HG03097 (cell line): Measurements from ENCODE around the gene DGKH.
"Not testable (repeated sequence)": the region's sequence is repeated elsewhere in the genome, so short reads cannot be mapped to it uniquely, and the experiment has no call there.

ENCODE experiments used
- ATAC-seq: cut with Tn5 transposase; IDR thresholded peaks from one replicate; pipeline ENCODE4 v1.9.1; 2021; ENCODE audit not compliant: unreplicated experiment, low FRiP score

Gene DGKH

DNA sequence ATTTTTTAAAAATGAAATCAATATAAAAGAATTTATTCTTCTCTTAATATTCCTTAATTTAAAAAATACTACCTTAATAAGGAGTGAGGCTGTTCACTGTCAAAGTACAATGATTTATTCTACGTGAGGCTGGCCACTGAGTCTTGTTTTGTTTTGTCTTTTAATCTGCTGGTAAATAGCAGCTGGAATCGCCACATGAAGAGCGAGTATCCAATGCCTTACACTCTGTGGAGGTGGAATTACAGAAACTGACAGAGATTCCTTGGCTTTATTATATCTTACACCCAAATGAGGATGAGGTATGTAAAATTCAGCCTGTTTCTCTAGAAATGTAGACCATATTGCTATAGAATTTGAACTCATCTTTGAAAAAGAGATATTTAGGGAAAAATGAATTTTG is 170.6 kb downstream of the DGKH start:
- no peak for ATAC-seq

DNA sequence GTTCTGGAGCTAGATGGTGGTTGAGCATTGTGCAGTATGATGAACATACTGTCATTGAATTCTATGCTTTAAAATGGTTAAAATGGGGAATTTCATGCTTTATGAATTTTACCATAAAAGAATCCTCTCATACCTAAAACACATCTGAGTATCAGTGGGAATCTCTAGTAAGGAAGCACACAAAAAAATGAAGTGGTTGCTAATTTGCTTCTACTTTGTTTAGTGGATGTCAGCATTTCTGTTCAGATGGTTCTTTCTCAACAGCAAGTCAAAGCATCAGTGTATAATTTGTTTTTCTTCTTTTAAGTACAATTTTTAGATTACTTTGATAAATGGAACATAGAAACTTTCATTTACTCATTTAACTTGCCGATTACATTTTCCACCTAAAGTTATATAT is 171.4 kb downstream of the DGKH start:
- ATAC-seq: no peak

DNA sequence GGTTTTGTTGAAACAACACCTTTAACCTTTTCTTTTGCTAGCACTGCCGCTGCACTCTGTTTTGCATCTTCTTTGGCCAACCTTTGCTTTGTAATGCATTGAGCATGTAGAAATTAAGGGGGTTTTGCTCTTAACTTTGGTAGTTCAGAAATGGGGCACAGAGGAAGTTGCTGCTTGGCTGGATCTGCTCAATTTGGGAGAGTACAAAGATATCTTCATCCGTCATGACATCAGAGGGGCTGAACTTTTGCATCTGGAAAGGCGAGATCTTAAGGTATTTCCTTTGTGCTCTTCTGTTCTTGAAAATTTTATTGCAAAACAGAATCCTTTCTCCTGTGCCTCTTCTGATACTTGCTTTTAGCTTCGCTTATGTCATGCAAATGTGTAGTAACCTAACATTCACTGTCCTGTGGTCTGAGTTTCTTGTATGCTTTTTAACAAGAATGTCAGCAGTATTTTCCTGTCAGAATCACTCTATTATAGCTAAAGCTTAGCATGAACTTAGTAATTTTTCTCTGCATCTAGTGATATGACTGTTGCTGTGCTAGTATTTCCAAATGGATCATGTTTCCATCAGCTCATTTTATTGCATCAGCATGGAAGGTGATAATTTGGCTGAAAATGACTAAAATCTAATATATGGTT is 172.8 kb downstream of the DGKH start:
- ATAC-seq: no peak

DNA sequence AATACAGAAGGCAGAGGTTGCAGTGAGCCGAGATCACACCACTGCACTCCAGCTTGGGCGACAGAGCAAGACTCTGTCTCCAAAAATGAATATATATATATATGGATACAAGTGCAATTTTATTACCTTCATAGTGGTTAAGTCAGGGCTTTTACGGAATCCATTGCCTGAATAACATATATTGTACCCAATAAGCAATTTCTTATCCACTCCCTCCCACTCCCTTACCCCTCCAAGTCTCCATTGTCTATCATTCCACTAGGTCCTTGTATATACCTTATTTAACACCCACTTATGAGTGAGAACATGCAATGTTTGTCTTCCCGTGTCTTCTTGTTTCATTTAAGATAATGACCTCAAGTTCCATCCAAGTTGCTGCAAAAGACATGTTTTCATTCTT is 175.2 kb downstream of the DGKH start:
- no peak for ATAC-seq

DNA sequence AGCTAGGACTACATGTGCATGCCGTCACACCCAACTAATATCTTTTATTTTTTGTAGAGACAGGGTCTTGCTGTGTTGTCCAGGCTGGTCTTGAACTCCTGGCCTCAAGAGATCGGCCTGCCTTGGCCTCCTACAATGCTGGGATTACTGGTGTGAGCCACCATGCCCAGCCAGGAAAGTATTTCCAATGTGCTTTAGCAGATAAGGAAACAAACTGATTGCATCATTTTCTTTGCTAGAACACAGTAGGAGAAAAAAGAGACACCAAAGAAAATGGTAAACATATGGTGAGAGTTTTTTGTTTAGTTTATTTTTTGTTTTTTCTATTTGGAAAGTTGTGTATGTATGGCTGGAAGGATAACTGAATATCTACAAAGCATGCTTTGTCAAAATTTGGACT is 176.6 kb downstream of the DGKH start:
- no peak for ATAC-seq

DNA sequence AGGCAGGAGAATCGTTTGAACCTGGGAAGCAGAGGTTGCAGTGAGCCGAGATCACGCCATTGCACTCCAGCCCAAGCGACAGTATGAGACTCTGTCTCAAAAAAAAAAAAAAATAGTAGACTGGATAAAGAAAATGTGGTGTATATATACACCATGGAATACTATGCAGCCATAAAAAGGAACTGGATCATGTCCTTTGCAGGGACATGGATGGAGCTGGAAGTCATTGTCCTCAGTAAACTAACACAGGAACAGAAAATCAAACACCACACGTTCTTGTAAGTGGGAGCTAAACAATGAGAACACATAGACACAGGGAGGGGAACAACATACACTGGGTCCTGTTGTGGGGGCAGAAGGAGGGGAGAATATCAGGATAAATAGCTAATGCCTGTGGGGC is 178.3 kb downstream of the DGKH start:
- not testable (repeated sequence) for ATAC-seq

DNA sequence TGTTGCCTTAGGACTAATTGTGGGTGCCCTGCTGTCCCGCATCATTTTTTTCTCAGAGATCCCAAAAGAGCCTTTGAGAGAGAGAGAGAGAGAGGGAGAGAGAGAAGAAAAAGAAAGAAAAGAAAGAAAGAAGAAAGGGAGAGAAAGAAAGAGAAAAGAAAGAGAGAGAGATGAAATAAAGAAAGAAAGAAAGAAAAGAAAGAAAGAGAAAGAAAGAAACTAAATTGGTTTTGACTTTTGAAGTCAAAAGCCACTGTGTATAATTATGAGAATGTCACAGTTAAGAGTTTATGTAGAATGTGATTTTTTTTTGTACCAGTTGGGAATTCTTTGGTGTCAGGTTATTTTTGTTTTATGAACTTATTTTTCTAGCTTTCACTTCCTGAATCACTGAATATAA is 180.1 kb downstream of the DGKH start:
- ATAC-seq: no peak

DNA sequence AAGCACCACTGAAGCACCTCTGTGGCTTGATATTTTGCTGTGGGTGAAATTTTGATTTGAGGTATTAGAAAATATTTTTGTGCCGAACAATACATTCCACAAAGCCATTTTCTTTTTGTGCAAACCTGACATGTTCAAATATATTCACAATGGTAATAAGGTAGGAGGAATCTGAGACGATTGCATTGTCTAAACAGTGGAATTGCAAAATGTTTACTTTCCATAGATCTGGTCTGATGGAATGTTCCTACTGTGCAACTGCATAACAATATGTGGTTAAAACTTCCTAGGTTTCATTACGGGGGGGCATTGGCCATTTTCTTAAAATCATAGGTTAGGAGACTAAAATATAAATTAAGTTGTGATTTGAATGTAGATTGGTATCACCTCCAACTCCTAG is 180.8 kb downstream of the DGKH start:
- ATAC-seq: no peak

DNA sequence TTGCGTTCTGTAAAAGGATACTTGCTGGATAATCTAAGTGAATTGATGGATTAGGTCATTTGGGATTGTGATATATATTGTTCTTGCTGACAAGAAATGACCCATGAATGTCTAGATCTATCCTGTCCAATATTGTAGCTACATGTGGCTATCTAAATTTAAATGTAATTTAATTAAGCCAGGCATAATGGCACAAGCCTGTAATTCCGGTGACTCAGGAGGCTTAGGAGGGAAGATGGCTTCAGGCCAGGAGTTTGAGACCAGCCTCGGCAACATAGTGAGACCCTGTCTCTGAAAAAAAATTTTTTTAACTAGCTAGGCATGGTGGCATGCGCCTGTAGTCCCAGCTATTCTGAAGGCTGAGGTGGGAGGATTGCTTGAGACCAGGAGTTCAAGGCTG is 184.2 kb downstream of the DGKH start:
- ATAC-seq: no peak

DNA sequence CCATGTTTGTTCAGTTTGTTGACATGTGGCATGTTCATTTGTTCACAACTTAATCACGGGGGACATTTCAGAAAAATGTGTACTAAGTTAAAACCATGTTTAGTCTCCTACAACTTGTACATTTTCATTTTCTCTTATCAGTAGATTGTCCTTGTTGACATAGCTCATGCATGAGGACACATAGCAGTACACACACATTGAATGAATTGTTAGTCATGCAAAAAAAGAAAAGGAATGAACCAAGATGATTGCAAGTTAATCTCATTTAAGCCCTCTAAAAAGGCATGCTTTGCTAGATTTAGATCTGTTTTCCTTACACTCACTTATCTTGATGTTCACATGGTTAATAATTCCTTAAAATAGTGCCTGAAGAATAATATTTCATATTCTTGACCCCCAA is 185.3 kb downstream of the DGKH start:
- ATAC-seq: no peak

DNA sequence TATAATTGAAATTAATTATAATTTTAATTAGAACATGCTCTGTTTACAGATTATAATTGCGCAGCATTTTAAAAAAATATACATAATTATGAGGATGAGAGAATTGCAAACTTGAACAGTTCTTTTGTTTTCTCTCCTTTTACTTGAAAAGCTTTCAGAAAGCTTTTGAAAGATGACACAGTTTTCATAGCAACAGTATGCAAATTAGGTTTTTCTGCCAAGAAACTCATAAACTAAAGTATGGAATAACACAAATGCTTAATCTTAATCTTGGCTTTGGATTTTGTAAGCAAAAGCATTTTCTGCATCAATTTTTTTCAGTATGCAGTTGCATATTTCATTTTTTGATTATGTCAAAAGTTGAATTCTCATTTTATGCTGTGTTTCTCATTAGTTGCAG is 190.7 kb downstream of the DGKH start:
- ATAC-seq: no peak

DNA sequence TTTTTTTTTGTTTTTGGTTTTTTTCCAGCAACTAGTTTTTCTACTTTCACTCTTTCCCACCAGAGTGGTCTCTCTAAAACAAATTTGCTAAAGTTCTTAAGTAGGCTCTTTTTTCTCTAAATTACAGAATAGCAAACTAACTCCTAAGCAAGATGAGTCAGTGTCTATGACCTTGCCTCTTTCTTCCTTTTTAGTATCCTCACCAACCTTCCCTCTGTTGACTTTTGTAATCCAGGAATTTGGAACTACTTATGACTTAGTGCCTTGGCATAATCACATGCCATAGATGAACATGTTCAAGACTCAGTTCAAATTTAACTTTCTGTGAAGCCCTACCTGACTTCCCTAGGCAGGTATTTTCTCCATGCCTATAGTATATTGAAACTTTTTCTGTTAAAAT is 191.2 kb downstream of the DGKH start:
- no peak for ATAC-seq

DNA sequence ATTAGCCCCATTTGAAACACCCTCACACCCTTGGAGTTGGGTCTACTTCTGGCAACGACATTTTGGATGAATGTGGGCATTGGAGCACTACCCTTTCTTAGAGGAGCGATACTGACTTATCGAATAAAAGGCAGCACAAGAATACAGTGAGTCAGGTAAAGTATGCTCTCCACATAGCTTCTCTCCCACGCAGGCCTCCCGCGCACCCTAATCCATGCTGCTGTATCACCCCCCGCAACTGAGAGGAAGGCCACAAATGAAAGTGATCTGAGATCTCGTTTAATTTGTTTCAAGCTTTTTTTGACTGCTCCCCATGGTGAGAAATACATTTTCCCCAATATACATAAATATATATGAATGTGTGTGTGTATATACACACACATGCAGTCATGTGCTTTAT is 198.1 kb downstream of the DGKH start:
- no peak for ATAC-seq

DNA sequence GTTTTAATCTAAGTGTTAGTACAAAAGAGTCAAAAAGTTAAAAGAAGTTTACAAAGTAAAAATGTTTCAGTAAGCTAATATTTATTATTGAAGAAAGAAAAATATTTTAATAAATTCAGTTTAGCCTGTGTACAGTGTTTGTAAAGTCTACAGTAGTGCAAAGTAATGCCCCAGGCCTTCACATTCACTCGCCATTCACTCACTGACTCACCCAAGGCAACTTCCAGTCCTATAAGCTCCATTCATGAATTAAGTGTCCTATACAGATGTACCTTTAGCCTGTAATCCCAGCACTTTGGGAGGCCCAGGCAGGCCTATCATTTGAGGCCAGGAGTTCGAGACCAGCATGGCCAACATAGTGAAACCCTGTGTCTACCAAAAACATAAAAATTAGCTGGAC is 199.4 kb downstream of the DGKH start:
- ATAC-seq: no peak

DNA sequence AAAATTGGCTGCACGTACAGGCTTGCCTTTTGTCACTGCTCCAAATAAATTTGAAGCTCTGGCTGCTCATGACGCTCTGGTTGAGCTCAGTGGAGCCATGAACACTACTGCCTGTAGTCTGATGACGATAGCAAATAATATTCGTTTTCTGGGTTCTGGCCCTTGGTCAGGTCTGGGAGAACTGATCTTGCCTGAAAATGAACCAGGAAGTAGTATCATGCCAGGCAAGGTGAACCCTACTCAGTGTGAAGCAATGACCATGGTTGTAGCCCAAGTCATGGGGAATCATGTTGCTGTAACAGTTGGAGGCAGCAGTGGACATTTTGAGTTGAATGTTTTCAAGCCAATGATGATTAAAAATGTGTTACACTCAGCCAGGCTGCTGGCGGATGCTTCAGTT is 207.4 kb downstream of the DGKH start:
- ATAC-seq: no peak

DNA sequence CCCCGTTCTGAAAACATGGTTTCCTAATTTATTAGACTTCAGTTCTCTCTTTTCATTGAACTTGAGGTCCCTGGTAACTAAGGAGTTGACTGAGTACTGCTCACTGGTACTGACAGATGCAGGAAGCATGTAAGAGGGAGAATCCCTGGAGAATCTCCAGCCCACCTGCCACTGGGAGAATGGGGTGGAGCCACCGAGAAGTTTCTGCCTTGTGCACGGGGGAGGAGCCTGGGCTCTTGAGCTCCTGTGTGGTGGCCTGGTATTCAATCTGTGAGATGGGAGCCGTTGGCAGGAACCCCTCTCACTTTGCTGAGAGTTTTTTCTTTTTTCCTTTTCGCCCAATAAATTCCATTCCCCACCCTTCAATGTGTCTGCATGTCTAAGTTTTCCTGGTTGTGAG is 210.3 kb downstream of the DGKH start:
- no peak for ATAC-seq

DNA sequence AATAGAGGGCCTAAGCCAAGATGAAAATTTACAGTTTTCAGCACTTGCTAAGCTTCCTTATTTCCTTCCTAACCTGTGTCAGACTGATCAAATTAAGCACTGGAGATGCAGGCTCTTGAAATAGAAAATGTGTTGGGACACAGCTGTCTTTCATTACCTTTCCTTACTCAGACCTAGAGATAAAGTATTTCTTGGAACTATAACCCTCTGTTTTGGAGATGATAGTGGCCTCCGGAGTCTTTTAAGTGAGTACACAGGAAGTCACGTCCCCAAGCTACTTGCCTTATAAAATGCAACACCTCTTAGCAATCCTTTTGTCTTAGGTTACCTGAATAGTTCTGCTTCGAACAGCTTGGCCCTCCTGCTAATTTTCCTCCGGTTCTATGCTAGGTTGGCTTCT is 211.1 kb downstream of the DGKH start:
- no peak for ATAC-seq

DNA sequence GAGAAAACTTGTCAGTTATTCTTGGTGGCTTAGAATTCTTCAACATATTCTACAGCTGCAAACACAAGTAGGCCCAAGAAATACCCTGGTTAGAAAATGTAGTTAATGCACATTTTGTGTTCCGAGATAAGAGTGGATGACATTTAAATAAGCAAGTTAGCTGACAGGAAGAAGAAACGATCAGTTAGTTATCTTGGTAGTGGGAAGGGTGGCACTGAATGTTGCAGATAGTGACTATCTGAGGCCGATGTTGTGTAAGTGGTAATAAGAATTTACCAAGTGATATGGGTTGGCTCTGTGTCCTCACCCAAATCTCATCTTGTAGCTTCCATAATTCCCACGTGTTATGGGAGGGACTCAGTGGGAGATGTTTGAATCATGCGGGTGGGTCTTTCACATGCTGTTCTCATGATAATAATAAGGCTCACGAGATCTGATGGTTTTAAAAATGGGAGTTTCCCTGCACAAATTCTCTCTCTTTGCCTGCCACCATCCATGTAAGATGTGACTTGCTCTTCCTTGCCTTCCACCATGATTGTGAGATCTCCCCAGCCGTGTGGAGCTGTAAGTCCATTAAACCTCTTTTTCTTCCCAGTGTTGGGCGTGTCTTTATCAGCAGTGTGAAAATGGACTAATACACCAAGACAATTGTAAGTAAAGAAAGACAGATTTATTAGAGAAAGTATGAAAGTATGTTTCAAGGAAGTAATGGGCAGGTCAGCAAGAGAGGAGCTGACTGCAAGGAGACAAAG is 212.6 kb downstream of the DGKH start:
- no peak for ATAC-seq

DNA sequence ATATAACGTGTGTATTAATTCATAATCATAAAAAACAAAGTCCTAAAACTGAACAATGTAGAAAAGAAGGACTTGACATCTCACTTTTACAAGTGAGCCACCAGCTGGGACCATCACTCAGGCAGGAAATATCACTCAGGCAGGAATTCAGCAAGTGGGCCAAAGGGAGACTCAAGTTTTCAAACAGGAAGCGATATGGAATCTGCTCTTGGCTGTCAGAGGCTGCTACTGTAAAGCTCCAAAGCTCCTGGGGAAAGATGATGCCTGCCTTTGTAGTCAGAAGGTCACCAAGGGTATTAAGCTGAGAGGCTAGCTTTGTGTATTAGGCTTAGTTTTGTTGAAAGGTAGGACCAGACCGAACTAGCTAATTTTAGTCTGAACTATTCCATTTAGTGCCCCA is 218.0 kb downstream of the DGKH start:
- ATAC-seq: no peak

DNA sequence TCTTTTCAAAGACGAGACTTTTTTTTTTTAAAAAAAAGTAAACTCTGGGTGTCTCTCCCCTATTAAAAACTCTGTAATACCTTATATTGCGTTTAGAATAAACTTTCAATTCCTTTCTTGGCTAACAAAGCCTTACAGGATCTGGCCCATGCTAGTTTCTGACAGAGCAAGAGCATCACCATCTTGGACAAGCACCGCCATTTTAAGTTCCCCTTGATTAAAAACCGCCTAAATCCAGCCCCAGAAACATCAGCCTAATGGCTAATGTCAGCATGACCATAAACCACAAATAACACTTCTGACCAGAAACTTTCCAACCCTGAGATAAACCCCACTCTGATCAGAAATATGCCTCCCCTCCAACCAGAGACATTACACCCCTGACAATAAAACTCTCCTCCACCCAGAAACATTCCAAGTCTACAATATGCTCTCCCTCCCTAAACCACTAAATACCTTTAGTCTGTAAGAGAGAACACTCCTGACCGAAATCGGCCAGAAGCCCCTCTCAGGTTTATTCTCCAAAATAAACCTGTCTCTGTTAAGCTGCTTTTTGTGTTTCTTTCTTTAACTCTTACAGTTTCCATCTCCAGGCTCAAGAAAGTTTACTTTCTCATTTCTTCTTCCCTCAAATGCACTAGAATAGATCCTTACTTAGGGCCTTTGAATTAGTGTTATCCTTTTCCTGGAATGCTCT is 221.9 kb downstream of the DGKH start:
- ATAC-seq: no peak

DNA sequence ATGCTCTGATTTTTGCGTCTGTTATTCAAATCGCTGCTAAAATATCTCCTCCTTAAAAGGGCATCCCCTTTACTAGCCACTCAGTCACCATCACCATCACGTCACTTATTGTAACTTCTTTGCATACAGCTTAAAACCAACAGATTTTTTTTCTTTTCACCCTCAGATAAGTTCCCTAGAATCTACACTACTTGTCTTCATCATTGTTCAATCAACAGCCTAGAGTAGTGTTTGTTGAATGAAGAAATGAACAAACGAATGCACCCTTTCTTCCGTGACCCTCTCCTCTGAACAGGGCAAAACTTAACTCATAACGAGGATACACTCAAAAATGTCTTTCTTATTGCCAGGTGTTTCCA is 222.4 kb downstream of the DGKH start:
- no peak for ATAC-seq
